Esophagus muscularis mucosa (tissue), 4 donors: ENCODE data around the gene LEMD3. TPM values are rescaled to one million over a fixed set of nuclear protein-coding genes. Genes with fewer than 3 reads are reported as not detected.

Experiments used
- DNase-seq: peaks from one replicate; pipeline ENCODE4 v3.0.0-alpha.2; 2017; ENCODE audit errors: extremely low spot score
- H3K27ac ChIP-seq, 4 donors: fragments of 200-600 bp; sonication (generic); replicated peaks in 1 of 4; 1 replicate in 3 of 4; 2 replicates in 1 of 4; pipeline ENCODE4 v1.5.1; 2016 to 2019; ENCODE audit warnings: mild to moderate bottlenecking in 1 of 4
- H3K27me3 ChIP-seq, 4 donors: fragments of 200-600 bp; sonication (generic); one replicate each; pipeline versions ENCODE4 v1.5.1 to v1.6.0; 2016 to 2019
- H3K36me3 ChIP-seq, 4 donors: fragments of 200-600 bp; sonication (generic); one replicate each; pipeline ENCODE4 v1.5.1; 2016 to 2019
- H3K4me1 ChIP-seq, 4 donors: fragments of 200-600 bp; sonication (generic); one replicate each; pipeline ENCODE4 v1.5.1; 2016 to 2019
- H3K4me3 ChIP-seq, 4 donors: fragments of 200-600 bp; sonication (generic); 1 replicate in 2 of 4; 2 replicates in 2 of 4; pipeline ENCODE4 v1.5.1; 2016 to 2019; ENCODE audit warnings: mild to moderate bottlenecking in 4 of 4, moderate library complexity in 1 of 4
- H3K9me3 ChIP-seq, 4 donors: fragments of 200-600 bp; sonication (generic); 1 replicate in 3 of 4; 2 replicates in 1 of 4; pipeline ENCODE4 v1.5.1; 2016 to 2019
- EP300 ChIP-seq: sonication (generic); formaldehyde crosslinking; IDR thresholded peaks from one replicate; pipeline ENCODE4 v1.6.1; 2017; ENCODE audit warnings: antibody characterized with exemption
- POLR2A ChIP-seq: fragments of 450-650 bp; IDR thresholded peaks from one replicate; pipeline ENCODE4 v1.6.1; 2017; ENCODE audit warnings: antibody characterized with exemption, moderate library complexity, mild to moderate bottlenecking, low read depth
- POLR2AphosphoS5 ChIP-seq, 2 donors: sonication (generic); formaldehyde crosslinking; IDR thresholded peaks; one replicate each; pipeline ENCODE4 v1.6.1; 2017; ENCODE audit warnings: antibody characterized with exemption in 2 of 2
- WGBS: methylation state at CpG from one replicate; pipeline ENCODE4 v1.1.5; 2018; 5-methylcytosine and 5-hydroxymethylcytosine counted together
- intact Hi-C: fragments of 100-400 bp; cut with DNase I; formaldehyde crosslinking; loops from one replicate; pipeline ENCODE4 v1.15.1; 2023
- total RNA-seq, 4 donors: library from RNA; depleted of rRNA; stranded (reverse); fragments of >200 nt; gene quantifications; one replicate each; pipeline versions ENCODE4 v1.1.0 to v1.2.1, GENCODE V29; 2016
- TF ChIP-seq, protein P1 (sequence below), 3 experiments: fragments of 200-600 bp in 2 of 3; fragments of 450-650 bp in 1 of 3; sonication (generic) in 2 of 3; IDR thresholded peaks; one replicate each; pipeline ENCODE4 v1.5.1; 2017 to 2019; ENCODE audit warnings: antibody characterized with exemption in 3 of 3, mild to moderate bottlenecking in 2 of 3, moderate library complexity in 1 of 3

The LEMD3 gene
- total RNA-seq, 4 donors from 2014 or later, result 26.6 to 39.0 (median 29.3) TPM

GRCh38 chr12:65292241-65292640 is 122.9 kb downstream of the LEMD3 start:
- WGBS, result 97% methylated on average over 2 of the region's 2 CpGs
- Histone ChIP-seq H3K4me1 (peaks cover 0 to 65% (median 51%) of the 10 kb centered on the region in 4 donors), H3K4me3 (no peak overlapping the region), H3K9me3 (no peaks in the 10 kb centered on the region), H3K36me3 (no peaks in the 10 kb centered on the region), H3K27me3 (no peaks in the 10 kb centered on the region), H3K27ac (no peak overlapping the region)
- DNase-seq, result no peak
- TF ChIP-seq POLR2AphosphoS5 (IDR thresholded peaks at IDR 0.05), result no peak
- TF ChIP-seq EP300, result no peak
- TF ChIP-seq POLR2A, result no peak
- TF ChIP-seq, protein P1, sequence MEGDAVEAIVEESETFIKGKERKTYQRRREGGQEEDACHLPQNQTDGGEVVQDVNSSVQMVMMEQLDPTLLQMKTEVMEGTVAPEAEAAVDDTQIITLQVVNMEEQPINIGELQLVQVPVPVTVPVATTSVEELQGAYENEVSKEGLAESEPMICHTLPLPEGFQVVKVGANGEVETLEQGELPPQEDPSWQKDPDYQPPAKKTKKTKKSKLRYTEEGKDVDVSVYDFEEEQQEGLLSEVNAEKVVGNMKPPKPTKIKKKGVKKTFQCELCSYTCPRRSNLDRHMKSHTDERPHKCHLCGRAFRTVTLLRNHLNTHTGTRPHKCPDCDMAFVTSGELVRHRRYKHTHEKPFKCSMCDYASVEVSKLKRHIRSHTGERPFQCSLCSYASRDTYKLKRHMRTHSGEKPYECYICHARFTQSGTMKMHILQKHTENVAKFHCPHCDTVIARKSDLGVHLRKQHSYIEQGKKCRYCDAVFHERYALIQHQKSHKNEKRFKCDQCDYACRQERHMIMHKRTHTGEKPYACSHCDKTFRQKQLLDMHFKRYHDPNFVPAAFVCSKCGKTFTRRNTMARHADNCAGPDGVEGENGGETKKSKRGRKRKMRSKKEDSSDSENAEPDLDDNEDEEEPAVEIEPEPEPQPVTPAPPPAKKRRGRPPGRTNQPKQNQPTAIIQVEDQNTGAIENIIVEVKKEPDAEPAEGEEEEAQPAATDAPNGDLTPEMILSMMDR (IDR thresholded peaks at IDR 0.05), result no peak
- intact Hi-C loops, result no loop called here

DNA sequence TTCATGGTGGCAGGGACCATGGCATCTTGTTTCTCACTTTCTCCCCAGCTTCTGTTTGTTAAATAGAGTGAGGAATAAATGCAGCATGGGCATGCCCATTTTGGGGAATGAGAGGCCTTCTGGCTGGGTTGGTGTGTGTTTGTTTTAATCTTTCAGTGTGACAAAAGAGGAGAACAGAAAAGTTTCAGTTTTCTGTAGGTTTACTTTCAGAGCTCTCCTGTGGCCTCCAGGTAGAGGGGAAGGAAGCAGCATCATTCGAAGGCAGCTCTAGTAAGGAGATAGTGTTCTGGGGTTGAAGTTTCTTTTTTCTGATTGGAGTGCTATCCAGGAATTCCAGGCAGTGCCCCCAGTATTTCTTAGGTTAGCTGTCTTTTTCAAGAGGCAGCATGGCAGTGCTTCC is 124.4 kb downstream of the LEMD3 start:
- Histone ChIP-seq H3K4me1 (peaks cover 0 to 65% (median 41%) of the 10 kb centered on the region in 4 donors), H3K9me3 (no peaks in the 10 kb centered on the region), H3K36me3 (no peaks in the 10 kb centered on the region), H3K27me3 (no peaks in the 10 kb centered on the region), H3K27ac (no peak overlapping the region), H3K4me3 (no peak overlapping the region)
- no peak for TF ChIP-seq POLR2A
- TF ChIP-seq EP300, result no peak
- TF ChIP-seq, protein P1 (IDR thresholded peaks at IDR 0.05), result no peak
- no peak for TF ChIP-seq POLR2AphosphoS5 (IDR thresholded peaks at IDR 0.05)
- WGBS, result 60% methylated on average over 1 of the region's 1 CpG
- no peak for DNase-seq
- intact Hi-C loops, result no loop called here

DNA sequence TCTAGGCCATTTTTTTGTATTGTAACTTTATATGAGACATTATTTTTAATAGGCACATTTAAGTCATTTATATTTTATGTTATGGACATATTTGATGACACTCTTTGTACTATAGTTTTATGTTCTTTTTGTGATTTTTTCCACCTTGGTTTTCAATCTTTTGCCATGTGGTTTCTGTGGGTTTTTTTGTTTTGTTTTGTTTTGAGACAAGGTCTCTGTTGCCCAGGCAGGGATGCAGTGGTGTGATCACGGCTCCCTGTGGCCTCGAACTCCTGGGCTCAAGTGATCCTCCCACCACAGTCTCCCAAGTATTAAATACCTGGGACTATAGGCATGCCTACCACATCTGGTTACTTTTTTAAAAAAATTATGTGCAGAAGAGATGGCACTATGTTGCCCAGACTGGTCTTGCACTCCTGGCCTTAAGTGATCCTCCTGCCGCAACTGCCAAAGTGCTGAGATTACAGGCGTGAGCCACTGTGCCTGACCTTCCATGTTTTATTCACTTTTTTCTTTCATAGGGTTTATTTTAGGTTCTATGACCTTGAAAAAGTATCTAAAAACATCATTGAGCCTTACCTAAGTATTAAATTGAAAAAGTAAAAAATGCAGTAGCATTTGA is 125.4 kb downstream of the LEMD3 start:
- H3K9me3 ChIP-seq, result no peaks in the 10 kb centered on the region
- no peak overlapping the region for H3K27ac ChIP-seq
- H3K4me3 ChIP-seq, result no peak overlapping the region
- intact Hi-C loops, result no loop called here
- no peaks in the 10 kb centered on the region for H3K27me3 ChIP-seq
- no peaks in the 10 kb centered on the region for H3K36me3 ChIP-seq
- 77% methylated on average over 4 of the region's 4 CpGs for WGBS
- DNase-seq, result no peak
- H3K4me1 ChIP-seq, result peaks cover 4 to 72% (median 46%) of the 10 kb centered on the region in 4 donors
- TF ChIP-seq POLR2AphosphoS5 (IDR thresholded peaks at IDR 0.05), result no peak
- no peak for TF ChIP-seq EP300
- TF ChIP-seq, protein P1 (IDR thresholded peaks at IDR 0.05), result no peak
- no peak for TF ChIP-seq POLR2A

DNA sequence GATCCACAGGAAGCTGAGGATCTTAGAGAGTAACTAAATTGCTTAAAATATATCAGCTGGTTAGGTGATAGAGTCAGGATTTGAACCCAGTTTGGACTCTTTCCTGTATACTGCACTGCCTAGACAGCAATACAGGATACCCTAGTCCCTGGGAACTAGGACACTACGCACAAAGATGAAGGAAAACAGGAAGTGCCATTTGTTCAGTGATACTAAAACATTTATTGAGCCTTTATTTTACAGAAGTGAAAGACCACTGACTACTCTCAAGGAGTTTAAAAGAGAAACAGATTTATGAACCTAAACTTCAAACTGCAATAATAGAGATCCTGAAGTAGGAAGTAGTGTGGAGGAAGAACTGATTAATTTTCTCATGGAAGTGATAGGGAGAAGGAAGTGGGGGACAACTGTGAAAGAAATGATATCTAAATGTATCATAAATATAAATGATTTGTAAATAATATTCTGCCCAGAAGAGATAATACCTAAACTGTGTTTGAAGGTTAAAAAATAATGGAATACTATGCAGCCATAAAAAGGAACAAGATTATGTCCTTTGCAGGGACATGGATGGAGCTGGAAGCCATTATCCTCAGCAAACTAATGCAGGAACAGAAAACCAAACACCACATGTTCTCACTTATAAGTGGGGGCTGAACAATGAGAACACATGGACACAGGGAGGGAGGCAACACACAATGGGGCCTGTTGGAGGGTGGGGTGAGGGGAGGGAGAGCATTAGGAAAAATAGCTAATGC is 127.3 kb downstream of the LEMD3 start:
- 52% methylated on average over 1 of the region's 1 CpG for WGBS
- Histone ChIP-seq H3K27ac (no peak overlapping the region), H3K27me3 (no peaks in the 10 kb centered on the region), H3K4me1 (peaks cover 16 to 70% (median 54%) of the 10 kb centered on the region in 4 donors), H3K4me3 (no peak overlapping the region), H3K36me3 (no peaks in the 10 kb centered on the region), H3K9me3 (no peaks in the 10 kb centered on the region)
- intact Hi-C loops, result no loop called here
- no peak for DNase-seq
- no peak for TF ChIP-seq POLR2A
- no peak for TF ChIP-seq POLR2AphosphoS5 (IDR thresholded peaks at IDR 0.05)
- TF ChIP-seq EP300, result no peak
- TF ChIP-seq, protein P1 (IDR thresholded peaks at IDR 0.05), result no peak

Other genes with a start within 250 kb of the LEMD3 start
- 1 to 10 TPM in 1 of 4 donors, under 1 TPM in 1, not detected in 2; 0.11 to 1.2 TPM for gene WIF1, start 48.3 kb upstream of the LEMD3 start, total RNA-seq
- gene MSRB3, start 109.1 kb downstream of the LEMD3 start, total RNA-seq, result 100 to 1,000 TPM; 213 to 325 (median 288) TPM